GM20000 (cell line): ENCODE results near the gene RNF26.

Experiments
- DNase-seq: peaks from one replicate; pipeline ENCODE4 v3.0.0; 2012; ENCODE audit warnings: low spot score
- TF ChIP-seq, protein P1 (sequence below): IDR thresholded peaks from 2 replicates; pipeline ENCODE4 v1.5.1; 2012; ENCODE audit warnings: mild to moderate bottlenecking, control low read depth; ENCODE audit errors: extremely low read depth, missing control alignments

RNF26 gene

DNA sequence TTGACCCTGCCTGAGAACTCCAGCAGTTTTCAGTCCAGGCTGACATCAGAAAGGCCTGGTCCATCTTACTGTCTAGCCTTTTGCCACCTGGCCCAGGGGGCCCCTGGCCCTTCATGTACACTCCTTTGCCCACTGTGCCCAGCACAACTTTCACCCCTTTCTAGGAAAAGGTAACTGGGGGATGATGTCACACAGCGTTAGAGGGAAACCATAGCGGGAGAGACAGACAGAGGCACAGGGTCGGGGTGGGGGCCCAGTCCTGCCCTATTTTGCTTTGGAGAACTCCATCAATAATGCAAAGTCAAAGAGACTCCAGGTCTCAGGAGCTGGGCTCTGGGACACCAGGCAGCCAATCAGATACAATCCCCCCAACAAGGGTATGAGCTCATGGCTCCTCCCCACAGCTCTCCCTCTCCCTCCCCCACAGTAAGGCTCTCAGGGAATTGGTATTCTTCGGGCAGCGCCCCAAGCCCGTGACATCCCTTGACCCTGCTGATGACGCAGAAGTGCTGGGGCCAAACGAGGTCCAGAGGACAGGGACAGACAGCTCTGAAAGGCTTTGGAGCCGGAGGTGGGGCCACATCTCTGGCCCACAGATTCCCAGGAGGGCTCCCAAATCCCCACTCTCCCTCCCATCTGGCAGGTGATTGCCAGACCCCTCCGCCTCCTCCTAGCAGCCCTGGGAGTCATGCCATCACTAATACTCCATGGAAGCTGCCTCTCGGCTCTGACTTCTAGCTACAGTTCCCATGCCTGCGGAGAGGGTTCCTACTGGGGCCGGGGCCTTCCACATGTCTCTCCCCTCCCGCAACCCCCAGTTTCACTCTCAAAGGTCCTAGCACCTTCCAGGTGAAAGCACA lies 41.2 kb downstream of the RNF26 start:
- TF ChIP-seq, protein P1, sequence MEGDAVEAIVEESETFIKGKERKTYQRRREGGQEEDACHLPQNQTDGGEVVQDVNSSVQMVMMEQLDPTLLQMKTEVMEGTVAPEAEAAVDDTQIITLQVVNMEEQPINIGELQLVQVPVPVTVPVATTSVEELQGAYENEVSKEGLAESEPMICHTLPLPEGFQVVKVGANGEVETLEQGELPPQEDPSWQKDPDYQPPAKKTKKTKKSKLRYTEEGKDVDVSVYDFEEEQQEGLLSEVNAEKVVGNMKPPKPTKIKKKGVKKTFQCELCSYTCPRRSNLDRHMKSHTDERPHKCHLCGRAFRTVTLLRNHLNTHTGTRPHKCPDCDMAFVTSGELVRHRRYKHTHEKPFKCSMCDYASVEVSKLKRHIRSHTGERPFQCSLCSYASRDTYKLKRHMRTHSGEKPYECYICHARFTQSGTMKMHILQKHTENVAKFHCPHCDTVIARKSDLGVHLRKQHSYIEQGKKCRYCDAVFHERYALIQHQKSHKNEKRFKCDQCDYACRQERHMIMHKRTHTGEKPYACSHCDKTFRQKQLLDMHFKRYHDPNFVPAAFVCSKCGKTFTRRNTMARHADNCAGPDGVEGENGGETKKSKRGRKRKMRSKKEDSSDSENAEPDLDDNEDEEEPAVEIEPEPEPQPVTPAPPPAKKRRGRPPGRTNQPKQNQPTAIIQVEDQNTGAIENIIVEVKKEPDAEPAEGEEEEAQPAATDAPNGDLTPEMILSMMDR = no peak
- DNase-seq = no peak

DNA sequence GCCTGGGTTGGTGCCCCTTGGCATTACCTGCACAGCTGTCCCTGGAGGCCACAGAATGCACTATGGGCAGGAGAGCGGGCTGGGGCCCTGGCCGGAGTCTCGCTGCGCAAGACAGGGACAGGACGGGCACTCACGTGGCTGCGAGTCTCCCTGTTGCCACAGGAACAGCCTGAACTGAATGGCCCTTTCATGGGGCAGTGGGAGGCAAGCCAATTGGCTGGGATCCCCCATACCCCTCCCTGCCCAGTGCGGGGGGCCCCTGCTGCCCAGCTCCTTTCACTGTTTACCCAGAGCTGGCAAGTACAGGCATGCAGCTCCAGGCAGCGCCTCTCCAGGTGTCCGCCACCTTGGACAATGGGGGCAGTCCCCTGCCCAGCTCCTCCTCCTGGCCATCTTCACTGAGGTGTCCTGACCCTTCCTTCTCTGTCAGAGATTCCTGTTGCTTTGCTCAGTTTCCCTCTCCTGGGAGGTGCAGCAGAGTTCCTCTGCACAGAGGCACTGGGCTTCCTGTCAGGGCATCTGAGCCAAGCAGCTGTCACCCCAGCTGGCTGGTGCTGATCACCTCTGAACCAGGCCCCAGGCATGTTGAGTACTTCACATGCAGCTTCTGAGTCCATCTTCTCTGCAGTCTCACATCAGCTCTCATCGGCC lies 42.0 kb downstream of the RNF26 start:
- TF ChIP-seq, protein P1 = no peak
- DNase-seq = no peak

DNA sequence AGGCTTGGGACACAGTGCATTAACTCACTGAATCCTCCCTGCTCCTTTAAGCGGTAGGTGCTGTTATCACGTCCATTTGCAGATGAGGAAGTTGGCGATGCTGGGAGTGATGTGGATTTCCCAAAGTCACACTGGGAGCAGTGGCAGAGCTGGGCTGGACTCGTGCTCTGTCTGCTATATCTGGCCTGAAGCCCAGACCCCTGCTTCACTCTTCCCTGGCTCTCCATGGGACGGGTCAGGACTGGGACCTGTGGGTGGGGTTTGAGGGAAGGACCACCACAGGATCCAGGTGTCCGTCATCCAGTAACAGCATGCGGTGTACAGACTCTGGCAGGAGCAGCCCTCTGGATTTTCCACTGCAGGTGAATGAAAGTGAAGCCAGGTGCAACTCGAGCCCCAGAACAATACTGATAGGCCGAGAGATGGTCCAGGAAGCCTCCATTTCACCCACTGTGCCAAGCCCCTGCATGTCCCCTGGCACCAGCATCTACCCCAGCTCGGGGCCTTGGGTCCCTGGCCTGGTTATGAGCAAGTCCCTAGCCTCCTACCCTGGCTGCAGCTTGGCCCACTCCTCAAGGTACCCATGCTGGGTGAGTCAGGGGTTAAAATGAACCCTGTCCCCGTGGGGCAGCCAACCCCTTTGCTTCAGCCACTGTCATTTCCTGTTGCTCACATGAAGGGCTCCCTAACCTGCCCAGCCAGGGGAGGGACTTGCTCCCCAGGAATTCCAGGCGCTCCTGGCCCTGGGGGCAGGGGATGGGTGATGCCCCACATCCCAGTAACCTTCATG lies 43.0 kb downstream of the RNF26 start:
- no peak for DNase-seq
- TF ChIP-seq, protein P1 = no peak

DNA sequence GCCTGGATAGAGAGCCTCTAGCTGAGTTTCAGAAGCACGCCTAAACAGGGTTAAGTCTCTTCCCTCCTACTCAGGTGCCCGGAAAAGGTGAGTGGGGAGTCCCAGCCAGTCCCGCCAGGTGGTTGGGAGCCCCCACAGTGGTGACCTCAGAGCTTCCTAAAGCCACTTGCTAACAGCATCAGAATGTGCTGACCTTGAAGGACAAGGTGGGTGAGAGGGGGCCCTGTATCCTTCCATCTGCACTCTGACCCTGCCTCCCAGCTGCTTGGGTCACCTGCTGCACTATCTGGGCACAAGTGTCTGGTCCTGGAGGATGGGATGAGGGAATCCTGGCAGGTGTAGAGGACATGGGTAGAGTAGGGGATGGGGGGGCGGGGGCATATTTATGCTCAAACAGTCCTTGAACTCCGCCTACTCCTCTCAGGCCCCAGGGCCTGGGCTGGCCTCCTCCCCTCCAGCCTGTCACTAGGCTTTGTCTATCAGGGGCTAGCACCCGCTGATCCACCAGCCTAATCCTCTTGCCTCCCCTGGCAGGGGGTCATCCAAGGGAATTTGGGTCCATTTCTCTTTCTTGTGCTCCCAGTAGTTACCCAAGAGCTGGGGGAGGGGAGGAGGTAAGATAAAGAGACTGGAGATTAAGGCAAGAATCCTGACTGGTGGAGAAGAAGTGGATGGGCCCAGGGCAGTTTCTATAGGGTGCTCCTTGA lies 43.8 kb downstream of the RNF26 start:
- TF ChIP-seq, protein P1 = no peak
- DNase-seq = no peak

DNA sequence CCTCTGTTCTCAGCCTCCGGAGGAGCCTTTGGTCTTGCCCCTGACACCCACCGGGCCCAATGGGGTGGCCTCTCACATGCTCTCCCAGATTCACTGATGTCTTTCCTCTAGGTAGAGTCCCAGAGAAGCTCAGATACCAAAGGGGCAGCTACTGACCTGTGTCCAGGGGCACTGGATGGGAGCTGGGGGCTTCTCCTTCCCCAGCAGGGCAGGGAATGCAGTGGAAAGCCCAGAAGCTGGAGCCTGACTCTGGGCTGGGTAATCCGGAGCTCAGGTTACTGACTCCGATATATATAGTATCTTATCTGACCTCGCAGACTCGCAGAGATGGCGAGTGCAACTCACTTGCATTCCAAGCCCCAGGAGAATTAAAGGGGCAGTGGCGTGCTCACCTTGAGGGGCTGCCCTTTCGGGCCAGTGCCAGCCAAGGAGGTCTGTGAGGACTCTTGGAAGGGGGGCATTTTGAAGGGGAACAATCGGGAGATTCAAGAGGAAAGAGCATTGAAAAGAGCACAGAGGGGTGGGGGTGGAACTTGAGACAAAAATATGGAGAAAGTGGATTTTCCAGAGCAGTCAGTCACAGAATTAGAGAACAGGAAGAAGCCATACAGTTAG lies 44.6 kb downstream of the RNF26 start:
- no peak for DNase-seq

DNA sequence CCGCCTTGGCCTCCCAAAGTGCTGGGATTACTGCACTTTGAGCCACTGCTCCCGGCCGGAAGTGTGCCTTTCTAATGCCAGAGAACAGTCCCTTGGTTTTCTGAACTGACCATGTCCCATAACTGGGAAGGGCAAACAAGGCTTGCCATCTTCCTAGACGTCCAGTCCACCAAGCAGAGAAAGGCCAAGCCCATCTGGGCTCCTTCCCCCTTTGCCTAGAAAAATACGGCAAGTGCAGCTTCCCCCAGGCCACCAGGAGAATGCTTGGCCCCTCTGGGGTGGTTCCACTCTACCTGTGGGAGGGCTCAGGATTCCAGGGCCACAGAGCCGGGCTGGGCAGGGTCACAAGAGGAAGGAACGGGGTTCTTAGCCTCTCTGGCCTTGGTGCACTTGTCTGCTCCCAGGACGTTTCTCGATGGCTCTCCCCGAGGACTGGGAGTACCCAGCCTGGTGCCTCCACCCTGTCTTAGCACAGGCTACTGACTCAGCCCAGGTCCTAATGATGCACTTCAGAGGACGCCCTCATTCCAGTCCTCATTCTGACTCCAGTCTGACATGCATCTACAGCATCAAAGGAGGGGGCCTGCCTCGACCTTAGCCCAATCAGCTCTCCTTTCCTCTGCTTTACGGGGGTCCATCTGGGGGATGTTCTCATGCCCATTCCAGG lies 46.0 kb downstream of the RNF26 start:
- TF ChIP-seq, protein P1 = no peak
- no peak for DNase-seq

More for the DNA sequence above, 44.6 kb downstream of the RNF26 start:
- TF ChIP-seq, protein P1 = no peak
